Stimulated activated CD8-positive, alpha-beta memory T cell treated with anti-CD3 and anti-CD28 coated beads, Interleukin-4, amount 100 ng/mL, for 48 hours (primary cell): ENCODE data around the gene PSMC6.

Experiments used
- DNase-seq: peaks from one replicate; pipeline ENCODE4 v3.0.0-alpha.2; 2020

PSMC6 gene

GRCh38 chr14:52706724-52707706, at the start of gene PSMC6:
Gene PSMC6, plus strand, starts transcription at chr14:52707200. Its CDS starts 20 bp downstream, at chr14:52707220.
- peak; percentile 96 for DNase-seq

- DNase-seq: no peak
Measured at GRCh38 chr14:52660325-52660724, 46.7 kb upstream of the PSMC6 start.

GRCh38 chr14:52660832-52661231, 46.2 kb upstream of the PSMC6 start:
- no peak for DNase-seq

- DNase-seq: no peak
Measured at GRCh38 chr14:52661314-52661713, 45.7 kb upstream of the PSMC6 start.

- DNase-seq: no peak
Measured at GRCh38 chr14:52663850-52664249, 43.1 kb upstream of the PSMC6 start.

GRCh38 chr14:52678591-52678990, 28.4 kb upstream of the PSMC6 start:
- no peak for DNase-seq

- DNase-seq: no peak
Measured at GRCh38 chr14:52683985-52684520, 22.9 kb upstream of the PSMC6 start.

- no peak for DNase-seq
Measured at GRCh38 chr14:52686176-52686575, 20.8 kb upstream of the PSMC6 start.

- no peak for DNase-seq
Measured at GRCh38 chr14:52690983-52691760, 15.8 kb upstream of the PSMC6 start.

GRCh38 chr14:52692248-52692962, 14.6 kb upstream of the PSMC6 start:
- DNase-seq: no peak

- no peak for DNase-seq
Measured at GRCh38 chr14:52693036-52693435, 14.0 kb upstream of the PSMC6 start.

GRCh38 chr14:52693532-52693931, 13.5 kb upstream of the PSMC6 start:
- DNase-seq: no peak

GRCh38 chr14:52694761-52695480, 12.1 kb upstream of the PSMC6 start:
- DNase-seq: peak; percentile 71

- peak; percentile 77 for DNase-seq
Measured at GRCh38 chr14:52695481-52696091, 11.4 kb upstream of the PSMC6 start, which contains the start of gene ERO1A. Gene ERO1A, minus strand, starts transcription at chr14:52695558. Its CDS starts 77 bp downstream, at chr14:52695481.

- DNase-seq: no peak
Measured at GRCh38 chr14:52700701-52701172, 6.3 kb upstream of the PSMC6 start.

GRCh38 chr14:52701223-52701622, 5.8 kb upstream of the PSMC6 start:
- no peak for DNase-seq

- DNase-seq: no peak
Measured at GRCh38 chr14:52703225-52703624, 3.8 kb upstream of the PSMC6 start.

- no peak for DNase-seq
Measured at GRCh38 chr14:52703664-52704063, 3.3 kb upstream of the PSMC6 start.

GRCh38 chr14:52706286-52706685, 714 bp upstream of the PSMC6 start:
- DNase-seq: peak; percentile 65

GRCh38 chr14:52711666-52712065, 4.7 kb downstream of the PSMC6 start:
- DNase-seq: no peak

GRCh38 chr14:52716155-52716554, 9.2 kb downstream of the PSMC6 start:
- no peak for DNase-seq
